ENCODE measurements around the gene SRC.

- TF ChIP-seq POLR2A (IDR thresholded peaks at IDR 0.05): no peak
- no peak for TF ChIP-seq CTCF (IDR thresholded peaks at IDR 0.05)
These were observed 103.3 kb downstream of the SRC start for GRCh38 chr20:37449276-37449675.
